Gastroesophageal sphincter (tissue), 4 donors: ENCODE results near the gene OTUB2. TPM values are rescaled to one million over a fixed set of nuclear protein-coding genes. Genes with fewer than 3 reads are reported as not detected.

Experiments used
- ATAC-seq: fragments of 150-250 bp; one replicate; pipeline ENCODE4 v1.9.1; 2016; ENCODE audit warnings: mild to moderate bottlenecking, moderate library complexity
- H3K27ac ChIP-seq, 4 donors: fragments of 200-600 bp; sonication (generic) in 3 of 4; 1 replicate in 3 of 4; 2 replicates in 1 of 4; pipeline ENCODE4 v1.5.1; 2016 to 2019
- H3K27me3 ChIP-seq: fragments of 200-600 bp; sonication (generic); one replicate; pipeline ENCODE4 v1.5.1; 2019
- H3K36me3 ChIP-seq, 2 donors: fragments of 200-600 bp; sonication (generic); one replicate each; pipeline ENCODE4 v1.5.1; 2019; ENCODE audit warnings: control low read depth in 1 of 2
- H3K4me1 ChIP-seq, 3 donors: fragments of 200-600 bp; sonication (generic); 1 replicate in 2 of 3; 2 replicates in 1 of 3; pipeline ENCODE4 v1.5.1; 2016 to 2019; ENCODE audit warnings: control low read depth in 2 of 3
- H3K4me3 ChIP-seq, 2 donors: fragments of 200-600 bp; sonication (generic); one replicate each; pipeline ENCODE4 v1.5.1; 2019; ENCODE audit warnings: mild to moderate bottlenecking in 1 of 2, moderate library complexity in 1 of 2
- H3K9me3 ChIP-seq, 3 donors: fragments of 200-600 bp; sonication (generic); one replicate each; pipeline ENCODE4 v1.5.1; 2017 to 2019; ENCODE audit warnings: control low read depth in 2 of 3
- EP300 ChIP-seq: sonication (generic); formaldehyde crosslinking; IDR thresholded peaks from one replicate; pipeline ENCODE4 v1.6.1; 2017; ENCODE audit warnings: antibody characterized with exemption, mild to moderate bottlenecking
- POLR2A ChIP-seq, 2 donors: fragments of 450-650 bp; IDR thresholded peaks; one replicate each; pipeline ENCODE4 v1.6.1; 2017; ENCODE audit warnings: antibody characterized with exemption in 2 of 2, mild to moderate bottlenecking in 2 of 2, moderate library complexity in 1 of 2
- POLR2AphosphoS5 ChIP-seq: sonication (generic); formaldehyde crosslinking; IDR thresholded peaks from one replicate; pipeline ENCODE4 v1.6.1; 2017; ENCODE audit warnings: antibody characterized with exemption
- WGBS, 2 donors: methylation state at CpG; one replicate each; pipeline ENCODE4 v1.1.5; 2018; ENCODE audit warnings: low coverage in 1 of 2; 5-methylcytosine and 5-hydroxymethylcytosine counted together
- total RNA-seq, 4 donors: library from RNA; depleted of rRNA; stranded (reverse); fragments of >200 nt; gene quantifications; one replicate each; pipeline ENCODE4 v1.1.0, GENCODE V29; 2016
- TF ChIP-seq, protein P1 (sequence below), 4 experiments: fragments of 200-600 bp in 2 of 4; fragments of 450-650 bp in 2 of 4; sonication (generic) in 1 of 4; IDR thresholded peaks; one replicate each; pipeline ENCODE4 v1.5.1; 2017 to 2019; ENCODE audit warnings: antibody characterized with exemption in 4 of 4, mild to moderate bottlenecking in 2 of 4, moderate library complexity in 2 of 4

The OTUB2 gene
- total RNA-seq, 4 donors from 2014 or later, result 0.16 to 0.84 (median 0.65) TPM

DNA sequence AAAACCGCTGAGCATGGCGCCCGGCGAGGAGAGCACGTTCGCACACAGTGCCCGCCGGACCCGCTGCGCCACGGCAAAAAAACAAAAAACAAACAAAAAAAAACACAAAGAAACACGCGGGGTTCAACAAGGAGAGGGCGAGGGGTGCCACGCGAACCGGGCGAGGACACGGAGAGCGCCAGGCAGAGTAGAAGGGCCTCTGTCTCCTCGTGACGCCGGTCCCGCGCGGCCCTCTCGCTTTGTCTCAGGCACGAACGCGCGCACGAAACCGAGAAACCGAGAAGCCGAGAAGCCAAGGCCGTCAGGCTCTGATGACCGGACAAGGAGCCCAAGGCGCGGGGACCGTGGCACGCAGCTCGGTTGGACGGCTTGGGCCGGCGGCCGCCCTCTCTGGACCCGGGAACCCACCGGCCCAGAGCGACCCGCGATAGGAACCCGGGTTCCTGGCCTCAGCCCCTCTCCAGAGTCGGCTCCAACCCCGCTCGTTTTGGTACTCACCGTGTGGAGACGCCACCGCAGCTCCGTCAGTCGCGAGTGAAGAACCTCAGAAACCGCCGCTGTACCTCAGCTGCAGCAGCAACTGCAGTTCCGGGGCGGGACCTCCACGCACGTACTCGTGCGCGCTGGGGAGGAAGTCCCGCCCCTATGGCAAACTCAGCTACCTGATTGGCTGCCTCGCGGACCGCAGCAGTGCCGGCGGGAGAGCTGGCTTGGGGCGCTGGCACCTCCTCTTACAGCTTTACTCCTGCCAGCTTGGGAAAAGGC is 54.7 kb downstream of the OTUB2 start, which contains the start of the genes DDX24 and IFI27L1:
Gene DDX24, minus strand, starts transcription at position 582 of the 765 bp plus-strand sequence. CDS start 1,460 bp downstream, outside the sequence.
Gene IFI27L1, plus strand, starts transcription at position 690 of the 765 bp plus-strand sequence. CDS start 15,628 bp downstream, outside the sequence.
- peaks cover 0 to 24% of the 10 kb centered on the region in 2 donors for H3K36me3 ChIP-seq
- peak; percentile 100 for ATAC-seq
- WGBS, 2 donors, result 0 to 1% methylated on average over 16 to 22 of the region's 77 CpGs
- H3K9me3 ChIP-seq, result no peaks in the 10 kb centered on the region
- H3K4me1 ChIP-seq, result peaks cover 19 to 51% (median 23%) of the 10 kb centered on the region in 3 donors
- peak within 1 kb of the TSS; percentile 83 to 99 for H3K4me3 ChIP-seq
- H3K27me3 ChIP-seq, result no peaks in the 10 kb centered on the region
- TF ChIP-seq EP300 (no peak), POLR2A (IDR thresholded peaks at IDR 0.05) (peak; percentile 97), POLR2AphosphoS5 (peak; percentile 99)
- TF ChIP-seq, protein P1, sequence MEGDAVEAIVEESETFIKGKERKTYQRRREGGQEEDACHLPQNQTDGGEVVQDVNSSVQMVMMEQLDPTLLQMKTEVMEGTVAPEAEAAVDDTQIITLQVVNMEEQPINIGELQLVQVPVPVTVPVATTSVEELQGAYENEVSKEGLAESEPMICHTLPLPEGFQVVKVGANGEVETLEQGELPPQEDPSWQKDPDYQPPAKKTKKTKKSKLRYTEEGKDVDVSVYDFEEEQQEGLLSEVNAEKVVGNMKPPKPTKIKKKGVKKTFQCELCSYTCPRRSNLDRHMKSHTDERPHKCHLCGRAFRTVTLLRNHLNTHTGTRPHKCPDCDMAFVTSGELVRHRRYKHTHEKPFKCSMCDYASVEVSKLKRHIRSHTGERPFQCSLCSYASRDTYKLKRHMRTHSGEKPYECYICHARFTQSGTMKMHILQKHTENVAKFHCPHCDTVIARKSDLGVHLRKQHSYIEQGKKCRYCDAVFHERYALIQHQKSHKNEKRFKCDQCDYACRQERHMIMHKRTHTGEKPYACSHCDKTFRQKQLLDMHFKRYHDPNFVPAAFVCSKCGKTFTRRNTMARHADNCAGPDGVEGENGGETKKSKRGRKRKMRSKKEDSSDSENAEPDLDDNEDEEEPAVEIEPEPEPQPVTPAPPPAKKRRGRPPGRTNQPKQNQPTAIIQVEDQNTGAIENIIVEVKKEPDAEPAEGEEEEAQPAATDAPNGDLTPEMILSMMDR (IDR thresholded peaks at IDR 0.05), result peak in 1 of 4 experiments; percentile 12
- peak within 1 kb of the TSS; percentile 76 to 97 (median 95) for H3K27ac ChIP-seq

- WGBS, 2 donors, result 0 to 1% methylated on average over 12 to 16 of the region's 19 CpGs
- H3K36me3 ChIP-seq, result peaks cover 0 to 24% of the 10 kb centered on the region in 2 donors
- no peaks in the 10 kb centered on the region for H3K27me3 ChIP-seq
- ATAC-seq, result no peak
- TF ChIP-seq POLR2AphosphoS5, result no peak
- no peak for TF ChIP-seq POLR2A (IDR thresholded peaks at IDR 0.05)
- TF ChIP-seq EP300, result no peak
- TF ChIP-seq, protein P1 (IDR thresholded peaks at IDR 0.05), result no peak
- peak overlapping the region; percentile 8 to 97 (median 95) for H3K27ac ChIP-seq
- H3K4me1 ChIP-seq, result peaks cover 16 to 45% (median 23%) of the 10 kb centered on the region in 3 donors
- H3K9me3 ChIP-seq, result no peaks in the 10 kb centered on the region
- H3K4me3 ChIP-seq, result peak overlapping the region; percentile 83 to 99
These were observed 55.3 kb downstream of the OTUB2 start for GRCh38 chr14:94081386-94081820.

DNA sequence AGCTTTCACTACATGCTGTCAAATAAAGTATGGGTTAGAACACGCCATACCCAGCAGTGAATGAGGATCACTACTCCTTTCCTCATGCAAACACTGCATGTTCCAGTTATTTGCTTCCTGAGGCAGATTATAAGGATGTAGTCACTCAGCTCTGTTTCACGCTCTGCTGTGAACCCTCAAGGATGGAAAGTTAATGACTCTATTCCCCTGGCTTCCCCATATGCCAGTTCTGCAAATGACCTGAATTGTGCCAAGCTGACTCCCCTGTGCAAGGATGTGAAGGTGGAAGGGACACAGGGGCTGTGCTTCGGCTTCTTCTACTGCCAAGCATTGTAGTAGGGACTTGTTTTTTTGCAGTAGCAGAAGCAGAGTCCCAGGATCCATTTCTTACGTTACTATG is 61.8 kb downstream of the OTUB2 start:
- ATAC-seq, result no peak
- no peak overlapping the region for H3K27ac ChIP-seq
- H3K4me3 ChIP-seq, result no peak overlapping the region
- no peaks in the 10 kb centered on the region for H3K9me3 ChIP-seq
- no peaks in the 10 kb centered on the region for H3K4me1 ChIP-seq
- WGBS, 2 donors, result 96 to 100% methylated on average over 3 to 4 of the region's 4 CpGs
- H3K27me3 ChIP-seq, result no peaks in the 10 kb centered on the region
- no peaks in the 10 kb centered on the region for H3K36me3 ChIP-seq
- no peak for TF ChIP-seq POLR2AphosphoS5
- TF ChIP-seq POLR2A (IDR thresholded peaks at IDR 0.05), result no peak
- TF ChIP-seq, protein P1 (IDR thresholded peaks at IDR 0.05), result no peak
- no peak for TF ChIP-seq EP300

- Histone ChIP-seq H3K4me1 (no peaks in the 10 kb centered on the region), H3K27ac (no peak overlapping the region), H3K36me3 (no peaks in the 10 kb centered on the region), H3K4me3 (no peak overlapping the region), H3K9me3 (no peaks in the 10 kb centered on the region), H3K27me3 (no peaks in the 10 kb centered on the region)
- ATAC-seq, result no peak
- TF ChIP-seq, protein P1 (IDR thresholded peaks at IDR 0.05), result no peak
- TF ChIP-seq EP300 (no peak), POLR2A (IDR thresholded peaks at IDR 0.05) (no peak), POLR2AphosphoS5 (no peak)
- 92 to 99% methylated on average over 3 to 4 of the region's 5 CpGs for WGBS, 2 donors
These were observed 62.4 kb downstream of the OTUB2 start for GRCh38 chr14:94088516-94088915.
